ENCODE results near the gene HMCN1.
"Not testable (repeated sequence)": the region's sequence is repeated elsewhere in the genome, so short reads cannot be mapped to it uniquely, and the experiment has no call there.

Gene HMCN1

GRCh38 chr1:186102547-186103148, 368.5 kb downstream of the HMCN1 start:
- DNase-seq: no peak

DNA sequence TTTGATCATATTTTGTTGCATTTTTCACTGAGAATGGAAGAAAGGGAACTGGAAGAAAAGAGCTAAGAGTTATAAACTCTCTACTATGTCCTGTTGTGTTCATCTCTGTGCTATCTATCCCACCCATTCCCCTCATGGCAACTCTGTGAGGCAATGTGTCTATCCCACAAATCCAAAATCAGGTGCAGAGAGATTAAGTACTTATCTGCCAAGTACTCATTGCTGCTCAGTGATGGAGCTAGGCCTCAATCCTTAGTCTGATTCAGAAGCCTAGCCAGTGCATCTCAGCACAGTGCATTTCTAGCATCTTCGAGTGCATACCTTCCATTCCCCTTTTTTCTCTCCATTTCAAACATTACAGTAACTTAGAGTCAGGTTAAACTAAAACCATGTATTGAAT, 370.3 kb downstream of the HMCN1 start:
- no peak for DNase-seq

GRCh38 chr1:186112280-186112679, 378.1 kb downstream of the HMCN1 start:
- DNase-seq: no peak

- no peak for DNase-seq
Measured at GRCh38 chr1:186113461-186113860, 379.3 kb downstream of the HMCN1 start.

- no peak for DNase-seq
Measured at GRCh38 chr1:186118724-186119123, 384.5 kb downstream of the HMCN1 start.

- no peak for DNase-seq
Measured at GRCh38 chr1:186122837-186123236, 388.6 kb downstream of the HMCN1 start.

DNA sequence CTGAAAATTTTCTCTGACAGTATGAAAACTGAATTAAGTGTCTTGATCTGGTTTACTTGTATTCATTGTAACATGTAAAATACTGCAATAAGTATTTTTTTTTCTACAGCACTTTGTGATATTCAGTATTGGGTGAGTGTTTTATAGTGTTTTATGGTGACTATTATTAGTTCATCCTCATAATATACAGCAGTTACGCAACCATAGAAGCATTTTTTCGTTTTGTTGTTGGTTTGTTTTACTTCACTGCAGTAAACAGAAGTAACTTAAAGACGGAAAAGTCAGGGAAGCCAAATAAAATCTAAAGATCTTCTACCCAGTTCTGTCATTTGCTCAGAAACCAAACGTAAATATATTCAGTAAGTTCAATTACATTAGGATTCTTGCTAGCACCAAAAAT, 390.8 kb downstream of the HMCN1 start:
- no peak for DNase-seq

DNA sequence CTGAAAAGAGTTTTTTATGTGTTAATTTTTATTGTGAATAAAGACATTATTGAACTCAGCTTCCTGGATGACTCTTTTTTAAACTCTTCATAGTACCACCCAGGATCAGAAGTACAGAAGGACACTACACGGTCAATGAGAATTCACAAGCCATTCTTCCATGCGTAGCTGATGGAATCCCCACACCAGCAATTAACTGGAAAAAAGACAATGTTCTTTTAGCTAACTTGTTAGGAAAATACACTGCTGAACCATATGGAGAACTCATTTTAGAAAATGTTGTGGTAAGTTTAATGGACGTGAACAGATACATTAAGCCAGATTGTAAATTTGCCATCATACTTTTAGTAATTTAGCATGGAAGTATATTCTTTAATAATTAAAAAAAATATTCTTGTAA, 391.3 kb downstream of the HMCN1 start:
- no peak for DNase-seq

DNA sequence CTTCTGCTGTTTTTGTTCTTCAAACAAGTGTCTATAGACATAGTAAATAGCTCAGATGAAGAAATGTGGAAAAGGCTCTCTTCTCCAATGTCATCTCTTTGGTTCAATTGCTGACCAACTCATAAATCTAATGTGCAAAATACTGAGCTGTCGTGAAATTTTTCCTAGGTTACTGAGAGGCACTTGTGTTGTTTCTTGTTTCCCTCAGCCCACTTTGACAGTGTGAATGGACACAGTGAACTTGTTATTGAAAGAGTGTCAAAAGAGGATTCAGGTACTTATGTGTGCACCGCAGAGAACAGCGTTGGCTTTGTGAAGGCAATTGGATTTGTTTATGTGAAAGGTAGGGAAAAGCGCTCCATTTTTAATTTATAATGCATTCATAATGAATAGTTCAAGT, 395.6 kb downstream of the HMCN1 start:
- no peak for DNase-seq

DNA sequence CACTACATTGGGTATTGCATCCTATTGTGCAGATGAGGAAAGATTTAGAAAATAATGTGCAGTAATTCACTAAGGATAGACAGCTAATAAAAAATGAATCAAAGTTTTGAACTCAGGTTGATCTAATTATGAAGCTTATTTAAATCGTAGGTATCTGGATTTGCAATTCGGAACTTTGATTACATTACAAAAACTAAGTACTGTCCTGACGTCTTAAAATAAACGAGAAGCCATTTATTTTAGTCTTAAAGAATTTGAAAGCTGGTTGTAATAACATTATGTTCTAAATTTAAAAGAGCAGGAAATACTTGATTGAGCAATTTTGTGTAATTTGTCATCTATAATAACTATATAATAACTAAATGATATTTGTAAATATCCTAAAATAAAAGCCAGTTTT, 404.9 kb downstream of the HMCN1 start:
- no peak for DNase-seq

GRCh38 chr1:186139701-186140100, 405.5 kb downstream of the HMCN1 start:
- DNase-seq: no peak

- no peak for DNase-seq
Measured at GRCh38 chr1:186142159-186142558, 408.0 kb downstream of the HMCN1 start.

DNA sequence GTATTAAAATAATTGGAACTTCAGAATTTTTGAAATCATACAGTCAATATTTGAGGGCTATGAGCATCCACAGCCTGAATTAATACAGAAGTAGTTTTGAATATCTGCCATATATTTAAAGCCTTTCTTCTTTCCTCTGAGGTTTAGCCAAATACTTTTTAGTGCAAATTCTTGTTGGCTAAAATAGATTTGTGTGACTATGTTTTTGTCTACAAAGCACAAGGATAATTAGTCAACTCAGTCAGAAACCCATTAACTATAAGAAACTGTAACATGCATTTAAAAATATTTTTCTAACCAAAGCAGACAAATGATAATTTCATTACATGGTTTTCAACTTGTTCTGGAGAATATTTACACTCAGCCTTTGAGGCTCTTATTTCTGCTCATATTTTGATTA, 408.7 kb downstream of the HMCN1 start:
- DNase-seq: no peak

DNA sequence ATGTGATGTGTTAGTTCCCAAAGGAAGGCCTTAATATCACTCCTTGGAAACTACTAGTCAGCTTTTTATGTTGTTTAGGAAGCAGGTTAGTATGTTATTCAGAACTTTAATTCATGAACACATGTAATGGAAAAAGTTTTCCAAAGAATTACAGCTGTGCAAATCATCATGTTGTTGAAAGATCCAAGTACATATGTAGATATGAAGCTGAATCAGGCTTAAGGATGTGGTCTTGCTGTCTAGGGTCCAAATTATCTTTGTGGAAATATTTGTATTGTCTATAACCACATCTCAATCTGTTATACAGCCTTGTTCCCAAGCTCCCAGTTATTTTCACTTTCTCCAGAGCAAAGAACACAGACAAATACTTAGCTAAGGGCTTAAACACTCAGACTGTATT, 409.3 kb downstream of the HMCN1 start:
- DNase-seq: no peak

GRCh38 chr1:186144505-186144904, 410.3 kb downstream of the HMCN1 start:
- no peak for DNase-seq

DNA sequence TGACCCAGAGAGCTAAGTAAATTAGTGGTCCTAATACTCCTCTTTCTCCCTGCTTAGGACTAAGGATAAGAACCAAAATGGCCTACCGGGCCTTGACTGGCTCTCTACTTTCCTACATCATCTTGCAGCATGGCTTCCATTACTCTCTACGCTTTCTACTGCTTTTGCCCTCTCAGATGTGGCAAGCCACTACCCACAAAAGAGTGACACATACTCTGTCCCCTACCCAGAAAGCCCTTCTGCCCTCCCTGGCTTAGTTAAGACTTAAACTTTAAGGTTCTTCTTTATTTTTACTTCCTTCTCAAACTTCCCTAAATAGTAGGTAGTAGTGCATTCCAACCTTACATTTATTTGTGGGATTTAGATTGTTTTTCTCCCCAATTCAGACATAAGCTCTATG, 412.8 kb downstream of the HMCN1 start:
- no peak for DNase-seq

DNA sequence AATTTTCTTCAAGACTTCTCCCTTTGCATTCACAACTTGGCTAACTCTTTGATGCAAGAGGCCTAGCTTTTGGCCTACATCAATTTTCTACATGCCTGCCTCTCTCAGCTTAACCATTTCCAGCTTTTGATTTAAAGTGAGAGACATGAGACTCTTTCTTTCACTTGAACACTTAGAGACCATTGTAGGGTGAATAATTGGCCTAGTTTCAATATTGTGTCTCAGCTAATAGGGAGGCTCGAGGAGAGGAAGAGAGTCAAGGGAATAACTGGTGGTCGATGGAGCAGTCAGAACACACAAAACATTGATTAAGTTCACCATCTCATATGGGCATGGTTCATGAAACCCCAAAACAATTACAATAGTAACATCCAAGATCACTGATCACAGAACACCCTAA, 415.4 kb downstream of the HMCN1 start:
- DNase-seq: no peak

DNA sequence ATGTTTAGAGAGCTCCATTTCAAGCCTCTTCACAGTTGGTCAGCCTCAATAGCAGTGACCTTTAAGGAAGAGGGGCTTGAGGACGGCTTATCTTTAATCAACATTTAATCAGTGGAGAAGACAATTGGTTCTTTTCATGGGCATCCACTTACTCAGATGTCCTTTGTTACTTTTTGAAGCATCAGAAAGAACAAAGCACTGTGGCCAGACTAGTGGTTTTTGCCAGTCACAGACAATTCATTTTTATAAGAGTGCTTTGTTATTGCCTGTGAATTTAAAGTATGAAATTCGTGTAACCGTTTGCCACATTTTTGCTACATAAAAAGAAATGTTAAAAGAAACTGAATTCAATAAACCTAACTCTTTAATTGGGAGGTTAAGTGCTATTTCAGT, 418.0 kb downstream of the HMCN1 start:
- no peak for DNase-seq

- no peak for DNase-seq
Measured at GRCh38 chr1:186152620-186153239, 418.5 kb downstream of the HMCN1 start.

DNA sequence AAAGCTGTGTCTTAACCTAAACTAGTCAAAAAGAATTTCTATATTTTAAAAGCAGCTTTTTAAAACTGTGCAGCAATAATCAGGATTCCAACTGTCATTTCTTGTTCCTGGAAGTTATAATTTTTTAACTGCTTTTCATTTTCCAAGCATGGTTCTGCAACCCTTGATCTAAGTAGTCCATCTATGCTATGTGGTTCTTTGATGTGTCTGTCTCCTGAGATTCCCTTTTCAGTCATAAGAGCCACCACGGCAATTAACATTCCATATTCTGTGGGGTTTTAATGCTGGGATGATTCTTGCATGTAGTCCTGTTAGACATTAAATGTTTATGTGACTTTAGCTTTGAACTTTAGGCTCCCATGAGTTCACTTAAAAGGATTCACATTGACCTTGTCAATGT, 420.5 kb downstream of the HMCN1 start:
- DNase-seq: no peak

DNA sequence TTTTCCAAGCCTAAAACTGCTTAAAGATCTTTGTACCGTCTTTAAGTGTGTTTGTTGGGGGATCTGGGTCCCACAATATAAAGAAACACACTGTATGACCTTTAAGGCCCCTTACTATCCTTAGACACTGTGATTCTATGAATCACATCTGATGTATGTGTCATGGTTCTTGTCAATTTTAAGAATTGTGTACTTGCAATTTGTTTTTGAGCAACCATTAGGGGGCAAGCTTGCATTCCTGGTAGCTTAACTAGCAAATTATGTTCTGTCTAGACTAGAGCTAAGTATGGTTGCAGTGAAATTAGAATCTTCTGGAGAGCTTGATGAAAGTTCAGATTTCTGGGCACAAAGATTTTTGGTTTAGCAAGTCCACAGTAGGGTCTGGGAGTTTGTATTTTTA, 421.4 kb downstream of the HMCN1 start:
- DNase-seq: no peak

- DNase-seq: not testable (repeated sequence)
Measured at GRCh38 chr1:186162895-186163294, 428.7 kb downstream of the HMCN1 start.

- DNase-seq: no peak
Measured at GRCh38 chr1:186164773-186165172, 430.6 kb downstream of the HMCN1 start.

DNA sequence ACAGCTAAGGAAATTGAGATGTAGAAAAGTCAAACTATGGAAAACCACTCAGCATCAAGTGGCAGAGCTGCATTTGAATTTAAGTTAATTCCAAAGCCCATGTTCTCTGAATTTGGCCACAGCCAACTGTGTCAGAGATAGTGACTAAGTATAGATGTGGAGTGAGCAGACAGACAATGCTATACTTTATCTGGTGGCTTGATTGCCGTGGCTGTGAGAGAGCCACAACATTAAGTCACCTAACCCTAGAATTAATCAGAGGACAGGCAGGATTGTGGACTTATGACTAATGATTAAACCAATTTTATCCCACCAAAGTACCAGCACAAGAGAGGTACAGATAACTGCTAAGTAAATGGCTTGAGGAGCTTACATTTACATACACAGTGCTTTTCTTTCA, 431.1 kb downstream of the HMCN1 start:
- DNase-seq: no peak

DNA sequence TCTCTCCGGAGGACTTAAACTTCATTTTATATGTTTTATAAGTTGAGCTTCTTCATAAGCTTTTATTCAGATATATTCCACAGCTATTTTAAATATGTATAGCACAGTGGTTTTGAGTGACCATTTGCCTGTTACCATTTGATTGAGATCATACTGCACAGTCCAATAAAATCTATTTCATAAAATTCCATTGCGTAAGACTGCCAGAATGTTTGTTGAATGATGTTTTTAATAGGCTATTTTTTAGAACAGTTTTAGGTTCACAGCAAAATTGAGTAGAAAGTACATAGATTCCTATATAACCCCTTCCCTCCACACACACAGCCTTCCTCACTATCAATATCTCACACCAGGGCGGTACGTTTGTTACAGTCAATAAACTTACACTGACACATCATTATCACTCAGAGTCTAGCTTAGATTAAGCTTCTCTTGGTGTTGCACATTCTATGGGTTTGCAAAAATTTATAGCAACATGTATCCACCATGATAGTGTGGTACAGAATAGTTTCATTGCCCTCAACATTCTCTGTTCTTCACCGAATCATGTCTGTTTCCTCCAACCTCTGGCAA, 433.0 kb downstream of the HMCN1 start:
- no peak for DNase-seq
